ENCODE data around the gene UBTD2.

Gene UBTD2

DNA sequence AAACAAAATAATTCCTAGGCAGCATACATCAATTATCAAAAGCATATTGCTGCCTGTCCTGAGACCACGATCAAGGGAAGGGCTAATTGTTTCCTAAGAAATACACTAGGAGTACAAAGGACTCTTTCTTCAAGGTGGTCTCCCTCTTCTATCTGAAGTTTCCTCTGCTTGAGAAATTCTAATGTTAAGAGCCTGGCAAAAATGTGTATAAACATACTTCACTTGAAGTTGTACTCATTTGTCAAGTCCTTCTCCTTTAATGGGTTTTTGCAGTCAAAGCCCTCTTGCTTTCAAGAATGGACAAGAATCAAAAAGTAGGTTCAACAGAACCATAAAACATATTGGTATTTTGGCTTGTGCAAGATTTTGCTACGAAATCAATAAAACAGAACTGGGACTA, 31.1 kb downstream of the UBTD2 start:
- no peak for DNase-seq (ENCODE audit: low read depth)
- TF ChIP-seq, protein P1, sequence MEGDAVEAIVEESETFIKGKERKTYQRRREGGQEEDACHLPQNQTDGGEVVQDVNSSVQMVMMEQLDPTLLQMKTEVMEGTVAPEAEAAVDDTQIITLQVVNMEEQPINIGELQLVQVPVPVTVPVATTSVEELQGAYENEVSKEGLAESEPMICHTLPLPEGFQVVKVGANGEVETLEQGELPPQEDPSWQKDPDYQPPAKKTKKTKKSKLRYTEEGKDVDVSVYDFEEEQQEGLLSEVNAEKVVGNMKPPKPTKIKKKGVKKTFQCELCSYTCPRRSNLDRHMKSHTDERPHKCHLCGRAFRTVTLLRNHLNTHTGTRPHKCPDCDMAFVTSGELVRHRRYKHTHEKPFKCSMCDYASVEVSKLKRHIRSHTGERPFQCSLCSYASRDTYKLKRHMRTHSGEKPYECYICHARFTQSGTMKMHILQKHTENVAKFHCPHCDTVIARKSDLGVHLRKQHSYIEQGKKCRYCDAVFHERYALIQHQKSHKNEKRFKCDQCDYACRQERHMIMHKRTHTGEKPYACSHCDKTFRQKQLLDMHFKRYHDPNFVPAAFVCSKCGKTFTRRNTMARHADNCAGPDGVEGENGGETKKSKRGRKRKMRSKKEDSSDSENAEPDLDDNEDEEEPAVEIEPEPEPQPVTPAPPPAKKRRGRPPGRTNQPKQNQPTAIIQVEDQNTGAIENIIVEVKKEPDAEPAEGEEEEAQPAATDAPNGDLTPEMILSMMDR (IDR thresholded peaks at IDR 0.05; ENCODE audit: insufficient read depth, low read depth, low read length, missing control alignments): no peak
- no peak overlapping the region for H3K4me3 ChIP-seq (ENCODE audit: low read depth, low read length)

GRCh38 chr5:172251419-172251818, 32.1 kb downstream of the UBTD2 start:
- H3K4me3 ChIP-seq (ENCODE audit: low read depth, low read length): no peak overlapping the region
- TF ChIP-seq, protein P1 (IDR thresholded peaks at IDR 0.05; ENCODE audit: insufficient read depth, low read depth, low read length, missing control alignments): no peak
- DNase-seq (ENCODE audit: low read depth): no peak

DNA sequence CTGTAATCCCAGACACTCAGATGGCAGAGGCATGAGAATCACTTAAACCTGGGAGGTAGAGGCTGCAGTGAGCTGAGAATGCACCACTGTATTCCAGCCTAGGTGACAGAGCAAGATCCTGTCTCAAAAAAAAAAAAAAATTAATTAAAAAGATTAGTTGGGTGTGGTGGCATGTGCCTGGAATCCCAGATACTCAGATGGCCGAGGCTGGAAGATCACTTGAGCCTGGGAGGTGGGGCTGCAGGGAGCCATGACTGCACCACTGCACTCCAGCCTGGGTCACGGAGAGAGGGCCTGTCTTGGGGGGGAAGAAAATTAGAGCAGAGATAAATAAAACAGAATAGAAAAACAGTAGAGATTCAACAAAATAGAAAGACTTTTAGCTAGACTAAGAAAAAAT, 34.9 kb downstream of the UBTD2 start:
- TF ChIP-seq, protein P1 (IDR thresholded peaks at IDR 0.05; ENCODE audit: insufficient read depth, low read depth, low read length, missing control alignments): no peak
- H3K4me3 ChIP-seq (ENCODE audit: low read depth, low read length): no peak overlapping the region
- DNase-seq (ENCODE audit: low read depth): no peak

GRCh38 chr5:172245703-172246125, 37.9 kb downstream of the UBTD2 start:
- no peak for DNase-seq (ENCODE audit: low read depth)
- no peak overlapping the region for H3K4me3 ChIP-seq (ENCODE audit: low read depth, low read length)
- TF ChIP-seq, protein P1 (IDR thresholded peaks at IDR 0.05; ENCODE audit: insufficient read depth, low read depth, low read length, missing control alignments): no peak

- H3K4me3 ChIP-seq (ENCODE audit: low read depth, low read length): no peak overlapping the region
- TF ChIP-seq, protein P1 (IDR thresholded peaks at IDR 0.05; ENCODE audit: insufficient read depth, low read depth, low read length, missing control alignments): no peak
- DNase-seq (ENCODE audit: low read depth): no peak
Measured at GRCh38 chr5:172245046-172245445, 38.5 kb downstream of the UBTD2 start.

DNA sequence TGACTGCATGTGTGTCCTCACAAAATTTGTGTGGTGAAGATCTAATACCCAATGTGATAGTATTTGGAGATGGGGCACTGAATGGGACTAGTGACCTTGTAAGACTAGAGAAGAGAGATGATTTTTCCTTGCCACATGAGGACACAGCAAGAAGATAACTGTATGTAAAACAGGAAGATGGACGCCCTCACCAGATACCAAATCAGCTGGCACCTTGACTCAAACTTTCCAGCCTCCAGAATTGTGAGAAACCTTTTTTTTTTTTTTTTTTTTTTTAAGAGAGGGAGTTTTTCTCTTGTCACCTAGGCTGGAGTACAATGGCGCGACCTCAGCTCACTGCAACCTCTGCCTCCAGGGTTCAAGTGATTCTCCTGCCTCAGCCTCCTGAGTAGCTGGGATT, 40.3 kb downstream of the UBTD2 start:
- no peak overlapping the region for H3K4me3 ChIP-seq (ENCODE audit: low read depth, low read length)
- TF ChIP-seq, protein P1 (IDR thresholded peaks at IDR 0.05; ENCODE audit: insufficient read depth, low read depth, low read length, missing control alignments): no peak
- no peak for DNase-seq (ENCODE audit: low read depth)

- no peak overlapping the region for H3K4me3 ChIP-seq (ENCODE audit: low read depth, low read length)
- TF ChIP-seq, protein P1 (IDR thresholded peaks at IDR 0.05; ENCODE audit: insufficient read depth, low read depth, low read length, missing control alignments): no peak
- no peak for DNase-seq (ENCODE audit: low read depth)
Measured at GRCh38 chr5:172238334-172238733, 45.2 kb downstream of the UBTD2 start.

Measured in GM12865 (cell line).